Upper lobe of left lung (tissue), 6 donors: Measurements from ENCODE around the gene TMEM138. TPM values are rescaled to one million over a fixed set of nuclear protein-coding genes. Genes with fewer than 3 reads are reported as not detected.
A peak's percentile ranks its signal among the peaks of the same experiment; 100 is the strongest.

ENCODE experiments used
- ATAC-seq, 2 donors: fragments of 200-7000 bp; cut with Tn5 transposase; one replicate each; pipeline ENCODE4 v1.9.1; 2022; ENCODE audit warnings: mild to moderate bottlenecking in 2 of 2, moderate library complexity in 2 of 2; ENCODE audit not compliant: low FRiP score in 2 of 2
- DNase-seq, 2 donors: peaks; one replicate each; pipeline ENCODE4 v3.0.0-alpha.2; 2019 to 2020
- H3K27ac ChIP-seq, 4 donors: fragments of 200-600 bp; sonication (generic); one replicate each; pipeline ENCODE4 v1.5.1; 2016 to 2019
- H3K27me3 ChIP-seq, 4 donors: fragments of 200-600 bp; sonication (generic); one replicate each; pipeline ENCODE4 v1.5.1; 2017 to 2019
- H3K36me3 ChIP-seq, 4 donors: fragments of 200-600 bp; sonication (generic); one replicate each; pipeline ENCODE4 v1.5.1; 2016 to 2019
- H3K4me1 ChIP-seq, 4 donors: fragments of 200-600 bp; sonication (generic); one replicate each; pipeline ENCODE4 v1.5.1; 2018 to 2019
- H3K4me3 ChIP-seq, 4 donors: fragments of 200-600 bp; sonication (generic); one replicate each; pipeline ENCODE4 v1.5.1; 2017 to 2019; ENCODE audit warnings: mild to moderate bottlenecking in 2 of 4, moderate library complexity in 1 of 4
- H3K9me3 ChIP-seq, 4 donors: fragments of 200-600 bp; sonication (generic); one replicate each; pipeline ENCODE4 v1.5.1; 2018 to 2019
- CTCF ChIP-seq, 6 experiments: fragments of 450-650 bp in 4 of 6; fragments of 200-600 bp in 2 of 6; sonication (generic) in 2 of 6; IDR thresholded peaks; one replicate each; pipeline ENCODE4 v1.5.1; 2016 to 2019; ENCODE audit warnings: antibody characterized with exemption in 6 of 6
- EP300 ChIP-seq, 4 donors: sonication (generic); formaldehyde crosslinking; IDR thresholded peaks; one replicate each; pipeline ENCODE4 v1.5.1; 2017; ENCODE audit warnings: antibody characterized with exemption in 4 of 4, control low read depth in 2 of 4
- POLR2A ChIP-seq, 4 donors: fragments of 450-650 bp; IDR thresholded peaks; one replicate each; pipeline ENCODE4 v1.5.1; 2016 to 2017; ENCODE audit warnings: antibody characterized with exemption in 4 of 4, mild to moderate bottlenecking in 2 of 4
- POLR2AphosphoS5 ChIP-seq, 2 donors: sonication (generic); formaldehyde crosslinking; IDR thresholded peaks; one replicate each; pipeline ENCODE4 v1.5.1; 2017; ENCODE audit warnings: antibody characterized with exemption in 2 of 2
- WGBS, 2 donors: methylation state at CpG; one replicate each; pipeline ENCODE4 v1.1.5; 2017 to 2018; 5-methylcytosine and 5-hydroxymethylcytosine counted together
- total RNA-seq, 6 donors: library from RNA; depleted of rRNA in 4 of 6; stranded (reverse); fragments of >200 nt in 4 of 6; gene quantifications; one replicate each; pipeline versions ENCODE4 v1.1.0 to v1.2.1, GENCODE V29; 2016 to 2021
- donor health status: DM: no; HTN: no; CAD: no; lungs with moderate emphysema.
- donor health status: DM: no; HTN: yes; CAD: no; lungs with severe emphysema.

The TMEM138 gene
- 10 to 100 TPM; 23.5 to 95.3 (median 34.5) TPM for total RNA-seq

DNA sequence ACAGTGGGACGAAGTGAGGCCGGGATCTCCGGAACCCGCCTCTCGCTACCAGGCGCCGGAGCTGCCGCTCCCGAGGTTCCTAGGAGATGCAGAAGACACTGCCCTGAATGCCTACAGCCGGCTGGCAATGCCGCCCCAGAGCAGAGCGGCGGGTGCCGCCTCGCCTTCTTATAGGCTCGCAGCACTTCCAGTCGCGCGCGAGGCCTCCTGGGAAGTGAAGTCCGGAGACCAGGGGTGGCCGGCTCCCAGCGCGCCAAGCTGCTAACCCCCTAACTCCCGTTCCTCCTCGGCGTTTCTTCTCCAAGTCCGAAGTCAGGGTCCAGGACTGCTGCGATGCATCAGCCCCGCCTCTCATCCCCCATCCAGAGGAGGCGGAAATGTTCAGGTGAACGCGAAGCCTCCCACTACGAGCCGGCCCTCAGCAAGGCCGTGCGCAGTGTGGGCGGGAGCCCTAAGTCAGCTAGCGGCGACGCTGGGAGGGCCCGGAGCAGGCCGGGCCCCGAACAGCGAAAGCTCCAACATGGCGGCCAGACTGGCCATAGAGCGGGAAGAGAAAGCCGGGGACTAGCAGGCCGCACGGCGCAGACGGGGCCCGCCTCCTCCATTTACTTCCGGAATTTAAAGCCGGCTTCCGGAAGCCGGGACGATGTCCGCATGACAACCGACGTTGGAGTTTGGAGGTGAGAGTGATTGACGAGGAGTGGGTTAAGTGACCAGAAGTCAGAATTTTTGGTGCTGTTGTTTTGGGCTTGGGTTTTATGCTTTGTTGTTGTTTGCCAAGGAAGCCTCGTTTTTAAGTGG is at the start of gene TMEM138, which contains the start of gene CYB561A3:
TSS of gene TMEM138 (plus strand) at position 634 of the 801 bp plus-strand sequence. CDS start 2,017 bp downstream, outside the sequence.
TSS of gene CYB561A3 (minus strand) at position 142 of the 801 bp plus-strand sequence. CDS start 5,169 bp downstream, outside the sequence.
- Histone ChIP-seq H3K4me3 (peak within 1 kb of the TSS; percentile 60 to 97 (median 72)), H3K27me3 (no peaks in the 10 kb centered on the region), H3K27ac (peak within 1 kb of the TSS; percentile 97 to 99 (median 98)), H3K36me3 (peaks cover 11 to 32% (median 28%) of the 10 kb centered on the region in 4 donors), H3K4me1 (peaks cover 31 to 40% (median 34%) of the 10 kb centered on the region in 4 donors), H3K9me3 (no peaks in the 10 kb centered on the region)
- DNase-seq (peak; percentile 95), ATAC-seq (peak; percentile 98 to 99)
- WGBS, 2 donors = 0% methylated on average over 10 to 49 of the region's 63 CpGs
- TF ChIP-seq POLR2AphosphoS5 (IDR thresholded peaks at IDR 0.05) (peak; percentile 83 to 98), CTCF (IDR thresholded peaks at IDR 0.05) (peak in 1 of 6 experiments; percentile 9), EP300 (IDR thresholded peaks at IDR 0.05) (peak in 1 of 4 donors; percentile 25), POLR2A (IDR thresholded peaks at IDR 0.05) (peak in 3 of 4 donors; percentile 64 to 92 (median 89))

DNA sequence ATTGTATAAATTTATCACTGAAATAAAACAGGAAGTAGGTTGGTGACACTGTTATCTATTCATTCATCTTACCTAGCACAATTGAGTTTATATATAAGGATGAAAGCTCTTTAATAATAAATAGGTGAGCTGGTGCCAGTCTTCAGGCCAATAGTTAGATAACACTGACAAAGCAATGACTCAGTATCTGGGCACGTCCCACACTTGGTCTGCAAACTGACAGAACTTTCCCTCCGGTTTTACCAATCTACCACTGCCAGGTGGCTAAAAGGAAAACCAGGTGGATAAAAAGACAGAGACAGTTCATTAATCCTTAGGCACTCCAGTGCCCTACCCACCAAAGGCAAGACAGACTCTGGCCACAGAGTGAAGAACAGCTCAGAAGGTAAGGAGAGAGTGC is 46.9 kb upstream of the TMEM138 start:
- Histone ChIP-seq H3K4me3 (no peak overlapping the region), H3K27ac (no peak overlapping the region), H3K36me3 (peaks cover 47 to 100% (median 86%) of the 10 kb centered on the region in 4 donors), H3K4me1 (no peaks in the 10 kb centered on the region), H3K9me3 (no peaks in the 10 kb centered on the region), H3K27me3 (no peaks in the 10 kb centered on the region)
- no peak for DNase-seq
- no peak for ATAC-seq
- 87 to 95% methylated on average over 2 of the region's 2 CpGs for WGBS, 2 donors
- no peak for TF ChIP-seq EP300 (IDR thresholded peaks at IDR 0.05)
- no peak for TF ChIP-seq POLR2A (IDR thresholded peaks at IDR 0.05)
- TF ChIP-seq CTCF (IDR thresholded peaks at IDR 0.05) = no peak

DNA sequence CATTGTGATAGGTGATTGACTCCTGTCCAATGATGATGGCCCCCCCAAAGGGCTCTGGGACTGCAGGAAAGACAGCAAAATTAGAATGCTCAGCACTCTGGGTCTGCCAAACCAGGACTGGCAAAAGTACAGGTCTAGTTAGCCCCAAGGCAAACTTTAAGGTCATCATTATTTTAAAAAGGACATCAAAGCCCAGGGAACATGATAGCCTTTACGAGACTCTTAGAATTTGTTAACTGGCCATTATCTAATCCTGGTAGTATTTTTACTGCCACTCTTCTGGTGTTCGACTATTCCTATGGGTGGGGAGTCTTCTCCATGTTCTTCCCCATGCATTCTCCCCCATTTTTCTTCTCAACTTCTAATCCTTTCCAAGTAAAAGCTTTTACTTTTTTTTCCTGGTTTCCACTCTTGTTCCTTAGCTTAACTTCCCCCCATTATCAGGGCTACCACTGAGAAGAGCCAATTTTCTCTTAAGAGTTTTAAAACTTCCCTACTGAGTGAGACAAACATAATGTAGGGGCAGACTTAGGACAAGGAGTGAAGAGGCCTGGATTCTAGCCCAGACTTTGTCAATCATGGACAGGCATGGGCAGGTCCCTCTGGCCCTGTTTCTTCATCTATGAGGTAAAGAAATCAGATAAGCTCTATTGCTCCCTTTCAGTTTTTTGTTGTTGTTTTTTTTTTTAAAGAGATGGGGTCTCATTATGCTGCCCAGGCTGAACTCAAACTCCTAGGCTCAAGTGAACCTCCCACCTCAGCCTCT is 36.3 kb upstream of the TMEM138 start:
- 88 to 95% methylated on average over 2 of the region's 2 CpGs for WGBS, 2 donors
- no peak overlapping the region for H3K27ac ChIP-seq
- H3K27me3 ChIP-seq = no peaks in the 10 kb centered on the region
- H3K4me3 ChIP-seq = no peak overlapping the region
- no peak for TF ChIP-seq POLR2AphosphoS5 (IDR thresholded peaks at IDR 0.05)
- no peak for TF ChIP-seq CTCF (IDR thresholded peaks at IDR 0.05)
- TF ChIP-seq POLR2A (IDR thresholded peaks at IDR 0.05) = no peak
- TF ChIP-seq EP300 (IDR thresholded peaks at IDR 0.05) = no peak
- H3K36me3 ChIP-seq = peaks cover 28 to 92% (median 73%) of the 10 kb centered on the region in 4 donors
- ATAC-seq (no peak), DNase-seq (no peak)
- peaks cover 0 to 6% (median 2%) of the 10 kb centered on the region in 4 donors for H3K4me1 ChIP-seq
- H3K9me3 ChIP-seq = no peaks in the 10 kb centered on the region

- Histone ChIP-seq H3K27me3 (no peaks in the 10 kb centered on the region), H3K27ac (no peak overlapping the region), H3K36me3 (peaks cover 24 to 74% (median 54%) of the 10 kb centered on the region in 4 donors), H3K4me3 (no peak overlapping the region), H3K4me1 (peaks cover 12 to 21% (median 17%) of the 10 kb centered on the region in 4 donors), H3K9me3 (no peaks in the 10 kb centered on the region)
- TF ChIP-seq CTCF (IDR thresholded peaks at IDR 0.05) (no peak), POLR2AphosphoS5 (IDR thresholded peaks at IDR 0.05) (no peak), POLR2A (IDR thresholded peaks at IDR 0.05) (no peak), EP300 (IDR thresholded peaks at IDR 0.05) (no peak)
- ATAC-seq (no peak), DNase-seq (no peak)
Observed at GRCh38 chr11:61327669-61328071, 34.5 kb upstream of the TMEM138 start.
